Body of pancreas (tissue), 4 donors: ENCODE results near the gene MAGI1. TPM values are rescaled to one million over a fixed set of nuclear protein-coding genes. Genes with fewer than 3 reads are reported as not detected.

Experiments used
- ATAC-seq: fragments of 150-250 bp; one replicate; pipeline ENCODE4 v1.9.1; 2016
- DNase-seq, 4 donors: peaks; one replicate each; pipeline ENCODE4 v3.0.0-alpha.2; 2019
- H3K27ac ChIP-seq, 4 donors: fragments of 200-600 bp; sonication (generic); 1 replicate in 3 of 4; 2 replicates in 1 of 4; pipeline versions ENCODE4 v1.5.1 to v1.6.1; 2016 to 2019; ENCODE audit warnings: mild to moderate bottlenecking in 1 of 4, mixed read lengths in 1 of 4, moderate library complexity in 1 of 4
- H3K27me3 ChIP-seq, 2 donors: fragments of 200-600 bp; sonication (generic); one replicate each; pipeline ENCODE4 v1.6.0; 2016; ENCODE audit warnings: mild to moderate bottlenecking in 1 of 2
- H3K36me3 ChIP-seq, 2 donors: fragments of 200-600 bp; sonication (generic); replicated peaks in 1 of 2; 2 replicates each; pipeline ENCODE4 v1.5.1; 2016; ENCODE audit warnings: low read depth in 2 of 2; ENCODE audit not compliant: insufficient read depth in 1 of 2
- H3K4me1 ChIP-seq: fragments of 200-600 bp; sonication (generic); one replicate; pipeline ENCODE4 v1.6.0; 2016
- H3K4me3 ChIP-seq, 2 donors: fragments of 200-600 bp; sonication (generic); 1 replicate in 1 of 2; 2 replicates in 1 of 2; pipeline ENCODE4 v1.5.1; 2016 to 2019
- H3K9me3 ChIP-seq, 3 donors: fragments of 200-600 bp; sonication (generic); 1 replicate in 2 of 3; 2 replicates in 1 of 3; pipeline ENCODE4 v1.5.1; 2016
- CTCF ChIP-seq, 7 experiments: fragments of 450-650 bp in 4 of 7; fragments of 200-600 bp in 3 of 7; sonication (generic) in 3 of 7; IDR thresholded peaks; one replicate each; pipeline ENCODE4 v1.5.1; 2016 to 2019; ENCODE audit warnings: antibody characterized with exemption in 7 of 7
- POLR2A ChIP-seq, 3 donors: fragments of 450-650 bp; IDR thresholded peaks; one replicate each; pipeline ENCODE4 v1.6.1; 2016; ENCODE audit warnings: antibody characterized with exemption in 3 of 3, mild to moderate bottlenecking in 2 of 3
- WGBS, 2 donors: methylation state at CpG; one replicate each; pipeline ENCODE4 v1.1.5; 2017; 5-methylcytosine and 5-hydroxymethylcytosine counted together
- intact Hi-C: fragments of 100-400 bp; cut with DNase I; formaldehyde crosslinking; loops from one replicate; pipeline ENCODE4 v1.15.1; 2023
- total RNA-seq, 2 donors: library from RNA; depleted of rRNA; stranded (reverse); fragments of >200 nt; gene quantifications; one replicate each; pipeline ENCODE4 v1.1.0, GENCODE V29; 2016

MAGI1 gene
- total RNA-seq, 2 donors from 2014 or later = 44.2 to 63.6 TPM

GRCh38 chr3:65674226-65674625, 364.5 kb downstream of the MAGI1 start:
- intact Hi-C loops = no loop called here
- Histone ChIP-seq H3K4me1 (peaks cover 15% of the 10 kb centered on the region), H3K9me3 (no peaks in the 10 kb centered on the region), H3K36me3 (no peaks in the 10 kb centered on the region), H3K4me3 (no peak overlapping the region), H3K27me3 (no peaks in the 10 kb centered on the region), H3K27ac (no peak overlapping the region)
- WGBS, 2 donors = 37 to 39% methylated on average over 2 of the region's 2 CpGs
- no peak for DNase-seq
- TF ChIP-seq POLR2A (IDR thresholded peaks at IDR 0.05) (no peak), CTCF (IDR thresholded peaks at IDR 0.05) (no peak)
- ATAC-seq = no peak

- Histone ChIP-seq H3K27ac (no peak overlapping the region), H3K9me3 (no peaks in the 10 kb centered on the region), H3K36me3 (no peaks in the 10 kb centered on the region), H3K27me3 (no peaks in the 10 kb centered on the region), H3K4me3 (no peak overlapping the region), H3K4me1 (peaks cover 15% of the 10 kb centered on the region)
- intact Hi-C loops = no loop called here
- ATAC-seq = no peak
- 43 to 52% methylated on average over 11 of the region's 11 CpGs for WGBS, 2 donors
- peak; percentile 45 to 69 (median 53) for DNase-seq
- TF ChIP-seq POLR2A (IDR thresholded peaks at IDR 0.05) = no peak
- peak; percentile 20 to 62 (median 50) for TF ChIP-seq CTCF (IDR thresholded peaks at IDR 0.05)
Measured at GRCh38 chr3:65672871-65673815, 365.6 kb downstream of the MAGI1 start.

- Histone ChIP-seq H3K27me3 (no peaks in the 10 kb centered on the region), H3K4me3 (no peak overlapping the region), H3K9me3 (no peaks in the 10 kb centered on the region), H3K4me1 (peaks cover 12% of the 10 kb centered on the region), H3K27ac (no peak overlapping the region), H3K36me3 (no peaks in the 10 kb centered on the region)
- intact Hi-C loops = no loop called here
- ATAC-seq (no peak), DNase-seq (no peak)
- 57 to 76% methylated on average over 1 of the region's 1 CpG for WGBS, 2 donors
- no peak for TF ChIP-seq POLR2A (IDR thresholded peaks at IDR 0.05)
- no peak for TF ChIP-seq CTCF (IDR thresholded peaks at IDR 0.05)
Measured at GRCh38 chr3:65672061-65672460, 366.7 kb downstream of the MAGI1 start.

GRCh38 chr3:65671004-65671403, 367.7 kb downstream of the MAGI1 start:
- Histone ChIP-seq H3K27ac (no peak overlapping the region), H3K4me1 (peaks cover 12% of the 10 kb centered on the region), H3K36me3 (no peaks in the 10 kb centered on the region), H3K9me3 (no peaks in the 10 kb centered on the region), H3K4me3 (no peak overlapping the region), H3K27me3 (no peaks in the 10 kb centered on the region)
- no peak for DNase-seq
- ATAC-seq = no peak
- WGBS, 2 donors = 66 to 87% methylated on average over 3 of the region's 3 CpGs
- intact Hi-C loops = no loop called here
- TF ChIP-seq CTCF (IDR thresholded peaks at IDR 0.05) = no peak
- no peak for TF ChIP-seq POLR2A (IDR thresholded peaks at IDR 0.05)
